Nephron (organoid): ENCODE measurements around the gene RPL29.

Source experiments
- H3K27ac Mint-ChIP-seq, 3 experiments: 2 replicates each; pipeline ENCODE4 v1.8.0; 2020; ENCODE audit warnings: mixed read lengths in 3 of 3, mild to moderate bottlenecking in 2 of 3, moderate library complexity in 1 of 3
- H3K27me3 Mint-ChIP-seq: 2 replicates; pipeline ENCODE4 v1.8.0; 2021; ENCODE audit warnings: low read depth, mild to moderate bottlenecking, moderate library complexity, mixed read lengths
- H3K36me3 Mint-ChIP-seq: 2 replicates; pipeline ENCODE4 v1.8.0; 2020; ENCODE audit warnings: low read depth, mixed read lengths
- H3K4me1 Mint-ChIP-seq: 2 replicates; pipeline ENCODE4 v1.8.0; 2020; ENCODE audit warnings: mixed read lengths
- H3K4me3 Mint-ChIP-seq, 3 experiments: 2 replicates each; pipeline ENCODE4 v1.8.0; 2020; ENCODE audit warnings: mild to moderate bottlenecking in 3 of 3, mixed read lengths in 3 of 3, moderate library complexity in 2 of 3
- H3K9me3 Mint-ChIP-seq: 2 replicates; pipeline ENCODE4 v1.8.0; 2020; ENCODE audit warnings: mixed read lengths
- TF ChIP-seq, protein P1 (sequence below), 3 experiments: fragments of 200-600 bp; sonication (generic); IDR thresholded peaks; one replicate each; pipeline ENCODE4 v1.5.0; 2021; ENCODE audit warnings: antibody characterized with exemption in 3 of 3; ENCODE audit not compliant: unreplicated experiment in 3 of 3

The RPL29 gene

DNA sequence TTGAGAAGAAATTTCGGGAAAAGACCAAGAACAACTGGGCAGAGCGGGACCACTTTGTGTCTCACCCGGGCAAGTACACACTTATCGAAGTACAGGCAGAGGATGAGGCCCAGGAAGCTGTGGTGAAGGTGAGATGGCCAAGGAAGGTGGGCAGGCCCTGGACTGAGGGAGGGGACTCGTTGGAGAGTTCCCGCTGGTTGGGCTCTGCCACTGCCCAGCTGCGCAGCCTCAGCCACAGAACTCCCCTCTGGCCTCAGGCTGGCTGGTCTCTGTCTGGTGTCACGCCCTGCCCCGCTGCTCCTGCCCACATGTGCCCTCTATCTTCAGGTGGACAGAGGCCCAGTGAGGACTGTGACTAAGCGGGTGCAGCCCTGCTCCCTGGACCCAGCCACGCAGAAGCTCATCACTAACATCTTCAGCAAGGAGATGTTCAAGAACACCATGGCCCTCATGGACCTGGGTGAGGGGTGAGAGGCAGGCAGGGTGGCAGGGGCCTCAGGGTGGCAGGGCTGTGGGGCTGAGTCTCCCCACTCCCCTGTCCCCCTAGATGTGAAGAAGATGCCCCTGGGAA lies 51.2 kb downstream of the RPL29 start:
- Mint-ChIP-seq H3K36me3 (peaks cover 4% of the 10 kb centered on the region), H3K27me3 (no peaks in the 10 kb centered on the region), H3K27ac (no peak overlapping the region), H3K9me3 (no peaks in the 10 kb centered on the region), H3K4me3 (no peak overlapping the region), H3K4me1 (peaks cover 19% of the 10 kb centered on the region)
- TF ChIP-seq, protein P1, sequence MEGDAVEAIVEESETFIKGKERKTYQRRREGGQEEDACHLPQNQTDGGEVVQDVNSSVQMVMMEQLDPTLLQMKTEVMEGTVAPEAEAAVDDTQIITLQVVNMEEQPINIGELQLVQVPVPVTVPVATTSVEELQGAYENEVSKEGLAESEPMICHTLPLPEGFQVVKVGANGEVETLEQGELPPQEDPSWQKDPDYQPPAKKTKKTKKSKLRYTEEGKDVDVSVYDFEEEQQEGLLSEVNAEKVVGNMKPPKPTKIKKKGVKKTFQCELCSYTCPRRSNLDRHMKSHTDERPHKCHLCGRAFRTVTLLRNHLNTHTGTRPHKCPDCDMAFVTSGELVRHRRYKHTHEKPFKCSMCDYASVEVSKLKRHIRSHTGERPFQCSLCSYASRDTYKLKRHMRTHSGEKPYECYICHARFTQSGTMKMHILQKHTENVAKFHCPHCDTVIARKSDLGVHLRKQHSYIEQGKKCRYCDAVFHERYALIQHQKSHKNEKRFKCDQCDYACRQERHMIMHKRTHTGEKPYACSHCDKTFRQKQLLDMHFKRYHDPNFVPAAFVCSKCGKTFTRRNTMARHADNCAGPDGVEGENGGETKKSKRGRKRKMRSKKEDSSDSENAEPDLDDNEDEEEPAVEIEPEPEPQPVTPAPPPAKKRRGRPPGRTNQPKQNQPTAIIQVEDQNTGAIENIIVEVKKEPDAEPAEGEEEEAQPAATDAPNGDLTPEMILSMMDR (IDR thresholded peaks at IDR 0.05; ENCODE audit: unreplicated experiment in 3 of 3): no peak
